Neural crest cell (in vitro differentiated cells): ENCODE measurements around the gene DOCK3. TPM values are rescaled to one million over a fixed set of nuclear protein-coding genes. Genes with fewer than 3 reads are reported as not detected.

Experiments
- DNase-seq: peaks from one replicate; pipeline ENCODE4 v3.0.0; 2021; ENCODE audit warnings: low read depth, mixed read lengths, low spot score
- H3K27ac Mint-ChIP-seq: one replicate; pipeline ENCODE4 v1.8.0; 2021; ENCODE audit warnings: mild to moderate bottlenecking, mixed read lengths; ENCODE audit not compliant: unreplicated experiment
- H3K27me3 Mint-ChIP-seq: 2 replicates; pipeline ENCODE4 v1.8.0; 2021; ENCODE audit warnings: low read depth, mild to moderate bottlenecking, mixed read lengths
- H3K36me3 Mint-ChIP-seq: 2 replicates; pipeline ENCODE4 v1.8.0; 2021; ENCODE audit warnings: low read depth, mild to moderate bottlenecking, mixed read lengths
- H3K4me1 Mint-ChIP-seq: 2 replicates; pipeline ENCODE4 v1.8.0; 2021; ENCODE audit warnings: mixed read lengths
- H3K4me3 Mint-ChIP-seq: one replicate; pipeline ENCODE4 v1.8.0; 2021; ENCODE audit warnings: mild to moderate bottlenecking, mixed read lengths
- H3K9me3 Mint-ChIP-seq: 2 replicates; pipeline ENCODE4 v1.8.0; 2021; ENCODE audit warnings: mixed read lengths
- total RNA-seq: library from RNA; stranded (reverse); gene quantifications from 2 replicates; pipeline ENCODE4 v1.2.1, GENCODE V29; 2021
- TF ChIP-seq, protein P1 (sequence below): fragments of 200-600 bp; sonication (generic); conservative IDR thresholded peaks from 2 replicates; pipeline ENCODE4 v1.5.0; 2021; ENCODE audit warnings: antibody characterized with exemption, mild to moderate bottlenecking

DOCK3 gene
- total RNA-seq, 1 donor from 2014 or later, result 5.0 TPM

DNA sequence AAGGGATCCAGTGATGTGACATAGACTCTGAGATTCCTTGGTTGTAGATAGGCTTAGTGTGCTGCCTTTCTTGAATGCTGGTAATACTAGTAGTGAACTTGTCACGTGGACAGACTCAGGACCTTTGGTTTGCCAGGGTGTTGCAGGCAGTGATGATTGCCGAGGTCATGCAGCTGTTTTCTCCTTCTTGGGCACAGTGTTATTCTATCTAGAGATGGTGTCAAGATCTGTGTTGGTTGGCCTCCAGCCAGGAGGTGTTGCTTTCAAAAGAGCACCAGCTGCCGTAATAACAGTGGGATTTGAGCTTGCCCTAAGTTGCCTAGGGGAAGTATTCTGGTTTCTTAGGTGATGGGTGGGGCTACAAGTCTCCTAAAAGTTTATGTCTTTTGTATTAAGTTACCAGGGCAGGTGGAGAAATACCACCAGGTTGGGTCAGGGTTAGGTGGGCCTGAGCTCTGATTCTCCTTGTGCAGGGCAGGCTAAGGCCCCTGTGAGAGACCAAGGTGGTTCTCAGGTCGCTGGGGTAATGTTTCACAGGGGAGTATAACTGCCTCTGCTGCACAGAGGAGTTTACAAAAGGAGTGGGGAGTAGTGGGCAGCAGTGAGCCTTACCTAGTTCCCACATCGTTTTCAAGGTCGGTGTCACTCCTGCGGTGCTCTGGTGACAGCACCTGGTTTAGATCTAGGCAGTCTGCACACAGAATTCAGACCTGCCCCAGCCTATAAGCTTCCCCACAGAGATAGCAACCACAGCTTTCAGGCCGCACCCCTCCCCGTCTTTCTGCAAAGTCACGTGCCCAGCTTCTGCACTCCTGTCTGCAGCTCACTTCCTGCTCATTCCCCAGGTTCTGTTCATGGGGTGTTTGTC lies 350.3 kb downstream of the DOCK3 start:
- peaks cover 15% of the 10 kb centered on the region for H3K9me3 Mint-ChIP-seq
- H3K36me3 Mint-ChIP-seq, result peaks cover 4% of the 10 kb centered on the region
- H3K27me3 Mint-ChIP-seq, result no peaks in the 10 kb centered on the region
- no peak for DNase-seq
- H3K4me3 Mint-ChIP-seq, result no peak overlapping the region
- H3K27ac Mint-ChIP-seq, result no peak overlapping the region
- TF ChIP-seq, protein P1, sequence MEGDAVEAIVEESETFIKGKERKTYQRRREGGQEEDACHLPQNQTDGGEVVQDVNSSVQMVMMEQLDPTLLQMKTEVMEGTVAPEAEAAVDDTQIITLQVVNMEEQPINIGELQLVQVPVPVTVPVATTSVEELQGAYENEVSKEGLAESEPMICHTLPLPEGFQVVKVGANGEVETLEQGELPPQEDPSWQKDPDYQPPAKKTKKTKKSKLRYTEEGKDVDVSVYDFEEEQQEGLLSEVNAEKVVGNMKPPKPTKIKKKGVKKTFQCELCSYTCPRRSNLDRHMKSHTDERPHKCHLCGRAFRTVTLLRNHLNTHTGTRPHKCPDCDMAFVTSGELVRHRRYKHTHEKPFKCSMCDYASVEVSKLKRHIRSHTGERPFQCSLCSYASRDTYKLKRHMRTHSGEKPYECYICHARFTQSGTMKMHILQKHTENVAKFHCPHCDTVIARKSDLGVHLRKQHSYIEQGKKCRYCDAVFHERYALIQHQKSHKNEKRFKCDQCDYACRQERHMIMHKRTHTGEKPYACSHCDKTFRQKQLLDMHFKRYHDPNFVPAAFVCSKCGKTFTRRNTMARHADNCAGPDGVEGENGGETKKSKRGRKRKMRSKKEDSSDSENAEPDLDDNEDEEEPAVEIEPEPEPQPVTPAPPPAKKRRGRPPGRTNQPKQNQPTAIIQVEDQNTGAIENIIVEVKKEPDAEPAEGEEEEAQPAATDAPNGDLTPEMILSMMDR, result no peak
- H3K4me1 Mint-ChIP-seq, result no peaks in the 10 kb centered on the region

DNA sequence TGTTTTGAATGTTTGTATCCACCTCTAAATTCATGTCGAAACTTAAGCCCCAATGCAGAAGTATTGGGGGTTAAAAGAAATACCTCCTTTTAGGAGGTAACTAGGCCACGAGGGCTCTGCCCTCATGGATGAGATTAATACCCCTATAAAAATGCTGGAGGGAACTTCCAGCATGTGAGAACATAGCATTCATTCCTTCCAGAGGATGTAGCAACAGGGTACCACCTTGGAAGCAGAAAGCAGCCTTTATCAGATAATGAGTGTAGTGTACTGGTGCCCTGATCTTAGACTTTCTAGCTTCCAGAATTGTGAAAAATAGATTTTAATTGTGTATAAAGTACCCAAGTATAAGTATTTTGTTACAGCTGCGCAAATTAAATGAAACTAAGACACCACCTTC lies 356.9 kb downstream of the DOCK3 start:
- Mint-ChIP-seq H3K27me3 (no peaks in the 10 kb centered on the region), H3K9me3 (peaks cover 8% of the 10 kb centered on the region), H3K27ac (no peak overlapping the region), H3K4me1 (no peaks in the 10 kb centered on the region), H3K36me3 (peaks cover 4% of the 10 kb centered on the region), H3K4me3 (no peak overlapping the region)
- TF ChIP-seq, protein P1, result no peak
- no peak for DNase-seq

DNA sequence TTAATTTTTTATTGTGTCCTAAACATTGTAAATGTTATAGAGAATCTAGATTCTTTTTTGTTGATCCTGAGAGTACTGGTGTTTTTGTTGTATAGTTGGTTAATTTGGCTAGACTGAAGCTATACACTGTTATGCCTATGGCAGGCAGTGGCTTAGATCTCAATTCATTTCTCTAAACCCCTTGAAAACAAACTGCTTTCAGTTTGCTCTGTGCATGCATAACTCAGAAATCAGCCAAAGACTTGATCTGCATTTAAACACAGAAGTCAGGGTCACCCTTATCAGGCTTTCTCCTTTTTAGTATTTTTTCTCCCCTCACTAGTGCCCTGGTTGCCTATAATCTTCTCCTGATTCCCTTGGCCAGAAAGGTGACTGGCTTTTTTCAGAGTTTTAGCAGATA lies 360.9 kb downstream of the DOCK3 start:
- no peaks in the 10 kb centered on the region for H3K27me3 Mint-ChIP-seq
- H3K9me3 Mint-ChIP-seq, result peaks cover 2% of the 10 kb centered on the region
- no peak overlapping the region for H3K27ac Mint-ChIP-seq
- TF ChIP-seq, protein P1, result no peak
- no peak overlapping the region for H3K4me3 Mint-ChIP-seq
- H3K36me3 Mint-ChIP-seq, result peaks cover 2% of the 10 kb centered on the region
- no peaks in the 10 kb centered on the region for H3K4me1 Mint-ChIP-seq
- no peak for DNase-seq

DNA sequence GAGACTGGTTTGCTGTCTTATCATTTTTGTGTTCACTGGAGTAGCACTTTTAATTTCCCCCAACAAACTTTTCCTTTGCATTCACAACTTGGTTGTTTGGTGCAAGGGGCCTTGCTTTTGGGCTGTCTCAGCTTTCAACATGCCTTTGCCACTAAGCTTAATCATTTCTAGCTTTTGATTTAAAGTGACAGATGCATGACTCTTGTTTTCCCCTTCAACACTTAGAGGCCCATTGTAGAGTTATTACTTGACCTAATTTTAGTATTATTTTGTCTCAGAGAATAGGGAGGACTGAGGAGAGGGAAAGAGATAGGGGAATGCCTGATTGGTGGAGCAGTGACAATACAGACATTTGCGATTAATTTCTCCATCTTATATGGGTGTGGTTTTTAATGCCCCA lies 370.3 kb downstream of the DOCK3 start:
- no peak for DNase-seq
- no peaks in the 10 kb centered on the region for H3K27me3 Mint-ChIP-seq
- TF ChIP-seq, protein P1, result no peak
- H3K9me3 Mint-ChIP-seq, result no peaks in the 10 kb centered on the region
- no peak overlapping the region for H3K27ac Mint-ChIP-seq
- no peaks in the 10 kb centered on the region for H3K36me3 Mint-ChIP-seq
- H3K4me1 Mint-ChIP-seq, result no peaks in the 10 kb centered on the region
- no peak overlapping the region for H3K4me3 Mint-ChIP-seq

DNA sequence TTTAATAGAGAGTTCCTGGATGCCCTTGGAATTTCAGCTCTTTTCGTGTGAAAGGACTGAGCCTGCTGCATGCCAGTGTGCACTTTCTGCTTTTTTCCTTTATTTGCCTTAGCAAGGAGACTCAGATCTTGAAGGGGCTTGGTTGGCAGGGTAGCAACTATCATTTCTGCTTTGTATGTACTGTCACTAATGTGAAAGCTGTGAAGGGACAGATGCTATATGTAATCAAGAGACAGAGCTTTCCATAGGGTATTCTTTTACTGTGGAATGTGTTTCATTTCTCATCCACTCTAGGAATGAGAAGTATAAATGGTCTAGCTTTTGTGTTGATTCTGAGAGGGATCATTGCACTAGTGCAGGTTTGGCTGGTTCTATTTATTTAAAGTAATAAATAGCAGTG lies 377.8 kb downstream of the DOCK3 start:
- H3K36me3 Mint-ChIP-seq, result no peaks in the 10 kb centered on the region
- no peaks in the 10 kb centered on the region for H3K4me1 Mint-ChIP-seq

More for the DNA sequence above, 377.8 kb downstream of the DOCK3 start:
- H3K4me3 Mint-ChIP-seq, result no peak overlapping the region
- TF ChIP-seq, protein P1, result no peak
- no peak overlapping the region for H3K27ac Mint-ChIP-seq
- H3K9me3 Mint-ChIP-seq, result no peaks in the 10 kb centered on the region
- DNase-seq, result no peak
- no peaks in the 10 kb centered on the region for H3K27me3 Mint-ChIP-seq
